ENCODE results near the gene POU2F1. TPM values are rescaled to one million over a fixed set of nuclear protein-coding genes. Genes with fewer than 3 reads are reported as not detected.

Gene POU2F1
- total and polyA plus RNA-seq, 8 donors = 1.4 to 7.3 (median 5.8) TPM

DNA sequence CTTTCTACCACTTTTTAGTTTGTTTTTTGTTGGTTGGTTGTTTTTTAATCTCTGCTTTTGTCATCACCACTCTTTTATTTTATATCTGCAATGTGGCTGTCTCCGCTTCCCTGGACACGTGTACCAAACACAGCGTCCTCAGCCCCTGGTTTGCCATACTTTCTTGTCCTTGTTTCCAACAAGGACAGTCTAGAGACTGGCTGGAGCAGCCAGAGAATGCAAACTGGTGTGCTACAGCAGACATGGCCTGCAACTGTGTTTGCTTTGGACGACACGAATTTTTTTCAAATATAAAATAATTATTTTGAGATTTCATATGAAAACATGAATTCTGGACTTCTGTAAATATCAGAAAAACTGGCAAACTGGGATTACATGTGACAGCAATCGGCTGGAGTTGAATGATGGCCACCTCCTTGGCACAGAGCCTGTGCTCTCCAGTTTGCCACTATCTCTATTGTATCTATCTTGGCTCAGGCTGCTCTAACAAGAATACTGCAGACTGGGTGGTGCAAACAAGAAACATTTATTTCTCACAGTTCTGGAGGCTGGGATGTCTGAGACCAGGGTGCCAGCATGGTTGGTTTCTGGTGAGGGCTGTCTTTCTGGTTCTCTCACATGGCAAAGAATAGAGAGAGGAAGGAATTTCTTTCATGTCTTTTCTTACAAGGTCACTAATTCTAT is 34.6 kb upstream of the POU2F1 start:
- FAIRE-seq = no peak
- intact Hi-C loops (cut with DNase I) = no loop called here

DNA sequence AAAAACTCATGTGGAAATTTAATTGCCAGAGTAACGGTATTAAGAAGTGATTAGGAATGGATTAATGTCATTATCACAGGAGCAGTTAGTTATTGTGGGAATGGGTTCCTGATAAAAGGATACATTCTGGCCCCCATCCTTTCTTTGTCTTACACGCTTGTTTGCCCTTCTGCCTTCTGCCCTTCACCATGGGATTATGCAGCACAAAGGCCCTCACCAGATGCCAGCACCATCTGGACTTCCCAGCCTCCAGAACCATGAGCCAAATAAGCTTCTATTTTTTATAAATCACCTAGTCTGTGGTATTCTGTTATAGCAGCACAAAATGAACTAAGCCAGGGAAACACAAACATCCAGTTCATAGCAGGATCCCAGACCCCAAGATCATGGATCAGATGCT is 33.9 kb upstream of the POU2F1 start:
- WGBS, 2 donors = 82 to 83% methylated on average over 2 of the region's 2 CpGs
- Histone ChIP-seq H3K27ac (no peak overlapping the region), H3K27me3 (no peaks in the 10 kb centered on the region), H3K4me3 (no peak overlapping the region), H3K9me3 (no peaks in the 10 kb centered on the region), H3K36me3 (no peaks in the 10 kb centered on the region), H3K4me1 (no peaks in the 10 kb centered on the region)
- TF ChIP-seq, protein P1, sequence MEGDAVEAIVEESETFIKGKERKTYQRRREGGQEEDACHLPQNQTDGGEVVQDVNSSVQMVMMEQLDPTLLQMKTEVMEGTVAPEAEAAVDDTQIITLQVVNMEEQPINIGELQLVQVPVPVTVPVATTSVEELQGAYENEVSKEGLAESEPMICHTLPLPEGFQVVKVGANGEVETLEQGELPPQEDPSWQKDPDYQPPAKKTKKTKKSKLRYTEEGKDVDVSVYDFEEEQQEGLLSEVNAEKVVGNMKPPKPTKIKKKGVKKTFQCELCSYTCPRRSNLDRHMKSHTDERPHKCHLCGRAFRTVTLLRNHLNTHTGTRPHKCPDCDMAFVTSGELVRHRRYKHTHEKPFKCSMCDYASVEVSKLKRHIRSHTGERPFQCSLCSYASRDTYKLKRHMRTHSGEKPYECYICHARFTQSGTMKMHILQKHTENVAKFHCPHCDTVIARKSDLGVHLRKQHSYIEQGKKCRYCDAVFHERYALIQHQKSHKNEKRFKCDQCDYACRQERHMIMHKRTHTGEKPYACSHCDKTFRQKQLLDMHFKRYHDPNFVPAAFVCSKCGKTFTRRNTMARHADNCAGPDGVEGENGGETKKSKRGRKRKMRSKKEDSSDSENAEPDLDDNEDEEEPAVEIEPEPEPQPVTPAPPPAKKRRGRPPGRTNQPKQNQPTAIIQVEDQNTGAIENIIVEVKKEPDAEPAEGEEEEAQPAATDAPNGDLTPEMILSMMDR (IDR thresholded peaks at IDR 0.05) = no peak
- FAIRE-seq (no peak), ATAC-seq (no peak), DNase-seq (no peak)
- intact Hi-C loops (cut with DNase I) = no loop called here

More for the DNA sequence above, 34.6 kb upstream of the POU2F1 start:
- Histone ChIP-seq H3K36me3 (no peaks in the 10 kb centered on the region), H3K9me3 (no peaks in the 10 kb centered on the region), H3K4me3 (no peak overlapping the region), H3K27me3 (no peaks in the 10 kb centered on the region), H3K4me1 (no peaks in the 10 kb centered on the region), H3K27ac (no peak overlapping the region)
- WGBS, 2 donors = 53 to 55% methylated on average over 6 of the region's 6 CpGs
- TF ChIP-seq, protein P1 (IDR thresholded peaks at IDR 0.05) = no peak
- no peak for ATAC-seq
- DNase-seq = no peak

DNA sequence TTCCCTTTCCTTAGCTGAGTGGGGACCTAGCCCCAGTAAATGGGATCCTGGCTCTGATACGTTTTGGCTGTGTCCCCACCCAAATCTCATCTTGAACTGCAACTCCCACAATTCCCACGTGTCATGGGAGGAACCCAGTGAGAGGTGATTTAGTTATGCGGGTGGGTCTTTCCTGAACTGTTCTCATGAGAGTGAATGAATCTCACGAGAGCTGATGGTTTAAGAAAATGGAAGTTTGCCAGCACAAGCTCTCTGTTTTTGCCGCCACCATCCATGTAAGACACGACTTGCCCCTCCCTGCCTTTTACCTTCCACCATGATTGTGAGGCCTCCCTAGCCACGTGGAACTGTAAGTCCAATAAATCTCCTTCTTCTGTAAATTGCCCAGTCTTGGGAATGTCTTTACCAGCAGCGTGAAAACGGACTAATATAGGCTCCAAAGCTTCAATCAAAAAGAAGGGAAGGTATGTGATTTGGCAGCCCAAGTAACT is 29.9 kb upstream of the POU2F1 start:
- Histone ChIP-seq H3K4me1 (no peaks in the 10 kb centered on the region), H3K9me3 (no peaks in the 10 kb centered on the region), H3K4me3 (no peak overlapping the region), H3K27me3 (no peaks in the 10 kb centered on the region), H3K36me3 (no peaks in the 10 kb centered on the region), H3K27ac (no peak overlapping the region)
- TF ChIP-seq, protein P1 (IDR thresholded peaks at IDR 0.05) = no peak
- intact Hi-C loops (cut with DNase I) = no loop called here
- FAIRE-seq (no peak), DNase-seq (no peak), ATAC-seq (no peak)
- 65 to 66% methylated on average over 9 of the region's 9 CpGs for WGBS, 2 donors

DNA sequence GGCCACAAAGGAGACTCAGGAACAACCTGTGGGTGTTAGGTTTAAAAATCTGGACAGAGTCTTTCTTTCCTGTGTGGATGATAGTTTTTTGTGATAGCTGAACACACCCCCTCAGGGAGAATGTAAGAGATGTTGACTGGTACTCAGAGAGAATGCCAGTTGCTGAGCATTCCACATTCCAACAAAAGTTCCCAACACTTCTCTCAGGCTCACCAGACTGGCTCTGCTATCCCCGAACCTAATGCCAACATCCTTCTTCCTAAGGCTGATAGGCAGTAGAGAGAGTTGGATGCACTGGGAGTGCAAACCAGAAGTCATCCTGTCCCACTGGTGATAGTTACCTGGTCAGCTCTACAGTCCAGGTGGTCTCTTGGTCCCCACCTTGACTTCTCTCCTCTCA is 28.7 kb upstream of the POU2F1 start:
- H3K27me3 ChIP-seq = no peaks in the 10 kb centered on the region
- no peak overlapping the region for H3K27ac ChIP-seq
- WGBS, 2 donors = 68 to 70% methylated on average over 1 of the region's 1 CpG
- H3K4me1 ChIP-seq = no peaks in the 10 kb centered on the region
- H3K36me3 ChIP-seq = no peaks in the 10 kb centered on the region
- ATAC-seq (no peak), FAIRE-seq (no peak), DNase-seq (no peak)
- H3K4me3 ChIP-seq = no peak overlapping the region
- H3K9me3 ChIP-seq = no peaks in the 10 kb centered on the region
- intact Hi-C loops (cut with DNase I) = no loop called here
- TF ChIP-seq, protein P1 (IDR thresholded peaks at IDR 0.05) = no peak

DNA sequence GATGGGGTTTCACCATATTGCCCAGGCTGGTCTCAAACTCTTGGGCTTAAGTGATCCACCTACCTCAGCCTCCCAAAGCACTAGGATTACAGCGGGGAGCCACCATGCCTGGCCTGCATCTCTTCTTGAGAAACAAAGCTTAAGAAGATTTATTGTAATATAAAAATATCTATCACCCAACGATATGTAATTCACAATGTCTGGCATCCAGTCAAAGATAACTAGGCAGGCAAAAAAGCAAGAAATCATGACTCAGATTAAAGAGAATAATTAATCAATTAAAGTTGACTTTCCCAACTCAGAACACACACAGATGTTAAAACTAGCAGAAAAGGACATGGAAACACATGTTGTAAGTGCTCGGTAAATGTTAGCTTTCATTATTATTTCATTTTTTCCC is 26.5 kb upstream of the POU2F1 start:
- intact Hi-C loops (cut with DNase I) = no loop called here
- TF ChIP-seq, protein P1 (IDR thresholded peaks at IDR 0.05) = no peak
- Histone ChIP-seq H3K36me3 (no peaks in the 10 kb centered on the region), H3K27me3 (no peaks in the 10 kb centered on the region), H3K27ac (no peak overlapping the region), H3K4me1 (no peaks in the 10 kb centered on the region), H3K4me3 (no peak overlapping the region), H3K9me3 (no peaks in the 10 kb centered on the region)
- FAIRE-seq (no peak), DNase-seq (no peak), ATAC-seq (no peak)
- WGBS, 2 donors = 70 to 75% methylated on average over 3 of the region's 3 CpGs

Data from pancreas (tissue), 10 donors.